K562 (cell line): Measurements from ENCODE around the gene IP6K3. TPM values are rescaled to one million over a fixed set of nuclear protein-coding genes. Genes with fewer than 3 reads are reported as not detected.

ENCODE experiments used
- ATAC-seq: fragments of 200-7000 bp; cut with Tn5 transposase; 3 replicates; pipeline ENCODE4 v1.9.1; 2020; ENCODE audit warnings: moderate library complexity
- BruUV-seq: library from RNA; stranded (reverse); fragments of 400-500 nt; replicated peaks from 2 replicates; lab custom pipeline; 2021; lab: Mats Ljungman, UMichigan
- CTCF ChIA-PET: fragments of 300-600 bp; formaldehyde crosslinking; extraction: SDS; loops from one replicate; lab custom pipeline; 2021; ENCODE audit warnings: low intra/inter-chr PET ratio; lab: Yijun Ruan, JAX
- POLR2A ChIA-PET: fragments of 300-600, 350-650 bp; sonication (Branson Sonifier 250); formaldehyde crosslinking; extraction: SDS; loops from one replicate; lab custom pipeline; 2021; ENCODE audit warnings: antibody characterized with exemption, inconsistent platforms; lab: Yijun Ruan, JAX
- DNase-seq, 4 experiments: peaks; one replicate each; pipeline versions ENCODE4 v3.0.0 to v3.0.0-alpha.2; 2011 to 2018; ENCODE audit warnings: low spot score in 3 of 4, mixed read lengths in 3 of 4; ENCODE audit errors: extremely low read depth in 1 of 4
- FAIRE-seq: peaks from 2 replicates; lab custom pipeline; 2011; peaks lifted over from hg19 to GRCh38; lab: Jason Lieb, UNC
- H2AFZ ChIP-seq: 2 replicates; pipeline ENCODE4 v1.6.0; 2011; ENCODE audit warnings: low read depth, low read length, control low read depth, inconsistent platforms
- H3K27ac ChIP-seq: fragments of 200-600 bp; 3 replicates; pipeline ENCODE4 v1.8.0; 2011; ENCODE audit warnings: low read depth, mild to moderate bottlenecking, control low read depth, inconsistent platforms, low read length, moderate library complexity, mixed read lengths; ENCODE audit errors: extremely low read depth
- H3K27me3 ChIP-seq, 2 experiments: fragments of 300-600 bp in 1 of 2; 2 replicates in 1 of 2; 3 replicates in 1 of 2; pipeline versions ENCODE4 v1.6.0 to v1.8.0; 2011; ENCODE audit warnings: inconsistent platforms in 2 of 2, low read length in 2 of 2, mild to moderate bottlenecking in 1 of 2, mixed read lengths in 1 of 2, moderate library complexity in 1 of 2; ENCODE audit not compliant: control insufficient read depth in 2 of 2, insufficient read depth in 2 of 2
- H3K36me3 ChIP-seq: fragments of 300-600 bp; 3 replicates; pipeline ENCODE4 v1.8.0; 2011; ENCODE audit warnings: mild to moderate bottlenecking, low read length, inconsistent platforms; ENCODE audit not compliant: control insufficient read depth, insufficient read depth
- H3K4me1 ChIP-seq, 2 experiments: fragments of 200-600 bp in 1 of 2; replicated peaks in 1 of 2; 2 replicates in 1 of 2; 3 replicates in 1 of 2; pipeline versions ENCODE4 v1.5.1 to v1.8.0; 2011; ENCODE audit warnings: inconsistent platforms in 2 of 2, low read length in 2 of 2, mild to moderate bottlenecking in 1 of 2, mixed read lengths in 1 of 2, moderate library complexity in 1 of 2; ENCODE audit not compliant: control insufficient read depth in 2 of 2, insufficient read depth in 2 of 2
- H3K4me2 ChIP-seq: 2 replicates; pipeline ENCODE4 v1.6.1; 2011; ENCODE audit warnings: low read length, control low read depth, inconsistent platforms, mixed read lengths; ENCODE audit not compliant: insufficient read depth
- H3K4me3 ChIP-seq: fragments of 200-600 bp; sonication (generic), shearing (Covaris generic); 2 replicates; pipeline ENCODE4 v1.5.1; 2016; ENCODE audit warnings: control low read depth, inconsistent platforms
- H3K79me2 ChIP-seq: fragments of 200-600 bp; 3 replicates; pipeline ENCODE4 v1.8.0; 2011; ENCODE audit warnings: low read length, inconsistent platforms; ENCODE audit not compliant: control insufficient read depth, insufficient read depth
- H3K9ac ChIP-seq, 2 experiments: 2 replicates each; pipeline versions ENCODE4 v1.6.0 to v1.6.1; 2011; ENCODE audit warnings: low read depth in 2 of 2, low read length in 2 of 2, control low read depth in 1 of 2, inconsistent platforms in 1 of 2, mild to moderate bottlenecking in 1 of 2, mixed read lengths in 1 of 2; ENCODE audit not compliant: insufficient read depth in 1 of 2
- H3K9me1 ChIP-seq: one replicate; pipeline ENCODE4 v1.6.0; 2011; ENCODE audit warnings: inconsistent platforms, mild to moderate bottlenecking, low read length, moderate library complexity; ENCODE audit not compliant: control insufficient read depth, insufficient read depth
- H3K9me3 ChIP-seq: replicated peaks from 2 replicates; pipeline ENCODE4 v1.5.1; 2011; ENCODE audit warnings: low read depth, low read length, inconsistent platforms; ENCODE audit not compliant: control insufficient read depth, insufficient read depth
- H4K20me1 ChIP-seq: replicated peaks from 2 replicates; pipeline ENCODE4 v1.6.1; 2011; ENCODE audit warnings: low read length, inconsistent platforms, mixed read lengths; ENCODE audit not compliant: control insufficient read depth, insufficient read depth
- CHD2 ChIP-seq: IDR thresholded peaks from 2 replicates; pipeline ENCODE4 v1.6.1; 2011; ENCODE audit warnings: low read depth, low read length
- EP300 ChIP-seq: IDR thresholded peaks from 2 replicates; pipeline ENCODE4 v1.6.1; 2012; ENCODE audit warnings: low read length, improper control_type of control experiment
- HDAC2 ChIP-seq: fragments of 450-650 bp; IDR thresholded peaks from 2 replicates; pipeline ENCODE4 v1.6.1; 2016; ENCODE audit warnings: mild to moderate bottlenecking
- HDAC3 ChIP-seq: fragments of 450-650 bp; IDR thresholded peaks from 2 replicates; pipeline ENCODE4 v1.6.1; 2018; ENCODE audit warnings: borderline replicate concordance, mild to moderate bottlenecking, moderate library complexity; ENCODE audit not compliant: partially characterized antibody
- HDGF ChIP-seq: fragments of 450-650 bp; IDR thresholded peaks from 2 replicates; pipeline ENCODE4 v1.6.1; 2016
- HNRNPL ChIP-seq: fragments of 200-400 bp; formaldehyde crosslinking; IDR thresholded peaks from 2 replicates; pipeline ENCODE4 v1.6.1; 2017; ENCODE audit warnings: low read depth, mild to moderate bottlenecking, low read length
- KDM4B ChIP-seq, 2 experiments: fragments of 450-650 bp in 1 of 2; sonication (generic) in 1 of 2; IDR thresholded peaks; 2 replicates each; pipeline ENCODE4 v1.6.1; 2016 to 2017; ENCODE audit warnings: borderline replicate concordance in 2 of 2, antibody characterized with exemption in 1 of 2, low read depth in 1 of 2, mild to moderate bottlenecking in 1 of 2
- MECOM ChIP-seq: fragments of 250-450 bp; sonication (Bioruptor Pico); IDR thresholded peaks from 2 replicates; pipeline ENCODE4 v1.8.0; 2022; ENCODE audit warnings: inconsistent platforms
- MYNN ChIP-seq, 2 experiments: sonication (generic); formaldehyde crosslinking in 1 of 2; IDR thresholded peaks; 2 replicates each; pipeline versions ENCODE4 v1.5.0 to v1.6.1; 2016 to 2020; ENCODE audit warnings: antibody characterized with exemption in 1 of 2, missing genetic modification reagents in 1 of 2
- SAP30 ChIP-seq: fragments of 200-600 bp; sonication (generic); IDR thresholded peaks from 2 replicates; pipeline ENCODE4 v1.6.1; 2012; ENCODE audit warnings: borderline replicate concordance, low read depth, mild to moderate bottlenecking, moderate library complexity, low read length, control low read depth, inconsistent platforms; ENCODE audit not compliant: insufficient read depth, poor library complexity, severe bottlenecking
- WGBS: fragments of 100-300 bp; shearing (Covaris generic); methylation state at CpG from one replicate; pipeline ENCODE4 v1.1.6; 2016; ENCODE audit warnings: low coverage, mixed read lengths; ENCODE audit not compliant: insufficient coverage; ENCODE audit errors: missing lambda C conversion rate; 5-methylcytosine and 5-hydroxymethylcytosine counted together
- in situ Hi-C: fragments of 300-500 bp; cut with MboI; formaldehyde crosslinking; loops from 4 replicates; pipeline ENCODE4 v1.15.0; 2018; ENCODE audit warnings: inconsistent platforms, mixed read lengths
- intact Hi-C: fragments of 100-400 bp; cut with micrococcal nuclease; formaldehyde crosslinking; loops from 2 replicates; pipeline ENCODE4 v1.14.2; 2022
- polyA plus RNA-seq, 8 experiments: library from polyadenylated mRNA; depleted of rRNA in 4 of 8; stranded (reverse) in 5 of 8; unstranded in 3 of 8; fragments of >200 nt; fragmentation: Nextera tagmentation in 2 of 8; fragmentation: Illumina TruSeq in 1 of 8; extraction: Ambion mirVana in 2 of 8; extraction: Trizol in 1 of 8; gene quantifications; 2 replicates each; pipeline versions ENCODE4 v1.2.1 to v1.2.3, GENCODE V29; 2011 to 2014; ENCODE audit warnings: inconsistent platforms in 1 of 8, missing spikeins in 1 of 8
- total RNA-seq, 7 experiments: library from RNA; depleted of rRNA in 6 of 7; stranded (reverse); fragments of >200 nt in 6 of 7; fragmentation: Illumina TruSeq in 2 of 7; extraction: Trizol in 2 of 7; gene quantifications; 2 replicates each; pipeline versions ENCODE4 v1.2.1 to v1.2.3, GENCODE V29; 2011 to 2021; ENCODE audit warnings: low replicate concordance in 1 of 7
- TF ChIP-seq, protein P1 (sequence below): sonication (generic); formaldehyde crosslinking; IDR thresholded peaks from 2 replicates; pipeline ENCODE4 v1.9.0; 2022; ENCODE audit warnings: mild to moderate bottlenecking, missing genetic modification reagents
- TF ChIP-seq, protein P2 (sequence below): fragments of 250-450 bp; sonication (Bioruptor Pico); IDR thresholded peaks from 2 replicates; pipeline ENCODE4 v1.5.1; 2021; ENCODE audit warnings: mild to moderate bottlenecking
- TF ChIP-seq, protein P3 (sequence below): sonication (generic); formaldehyde crosslinking; IDR thresholded peaks from 2 replicates; pipeline ENCODE4 v1.8.0; 2022; ENCODE audit warnings: mild to moderate bottlenecking, missing genetic modification reagents
- TF ChIP-seq, protein P4 (sequence below): fragments of 250-450 bp; sonication (Bioruptor Pico); IDR thresholded peaks from 2 replicates; pipeline ENCODE4 v1.4.0; 2020; ENCODE audit warnings: mild to moderate bottlenecking, moderate library complexity, borderline replicate concordance

Gene IP6K3
- total and polyA plus RNA-seq, 9 of the 15 experiments (the other 6 are each of a cell fraction or from before 2014, with no cell fraction given): not detected

DNA sequence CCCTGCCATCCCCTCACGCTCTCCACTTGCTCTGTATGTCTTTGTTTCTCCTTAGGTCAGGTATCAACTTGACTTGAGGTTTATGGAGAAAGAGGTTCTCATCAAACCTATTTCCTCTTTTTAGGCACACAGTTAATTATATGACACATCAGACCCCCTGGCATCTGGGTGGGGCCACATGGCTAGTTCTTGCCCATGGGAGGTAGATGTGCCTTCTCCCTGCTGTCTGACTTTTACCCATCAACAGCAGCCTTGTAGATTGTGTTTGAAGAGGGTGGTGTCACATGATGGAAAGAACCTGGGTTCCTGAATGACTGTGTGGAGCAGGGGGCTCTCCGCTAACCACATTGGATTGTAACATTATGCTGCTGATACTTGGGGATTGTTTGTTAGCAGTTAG lies 28.0 kb downstream of the IP6K3 start:
- BruUV-seq: no TSS peak
- Histone ChIP-seq H3K36me3 (no peaks in the 10 kb centered on the region), H4K20me1 (no peaks in the 10 kb centered on the region), H3K9me1 (no peaks in the 10 kb centered on the region), H3K4me2 (no peak overlapping the region), H3K27me3 (peaks cover 33 to 61% of the 10 kb centered on the region in 2 experiments), H3K4me3 (no peak overlapping the region), H3K4me1 (no peaks in the 10 kb centered on the region; a peak in 1 of 5 replicates), H3K9ac (no peak overlapping the region), H3K79me2 (no peaks in the 10 kb centered on the region), H3K9me3 (no peaks in the 10 kb centered on the region), H3K27ac (no peak overlapping the region), H2AFZ (no peak overlapping the region)
- no peak for ATAC-seq
- CTCF ChIA-PET: no interaction called here
- POLR2A ChIA-PET: no interaction called here
- FAIRE-seq: no peak
- no peak for DNase-seq
- 36% methylated on average over 2 of the region's 2 CpGs for WGBS
- in situ Hi-C loops: no loop called here
- intact Hi-C loops: no loop called here
- TF ChIP-seq HDGF (no peak), HDAC3 (no peak), KDM4B (IDR thresholded peaks at IDR 0.05; ENCODE audit: borderline replicate concordance in 2 of 2, low read depth in 1 of 2) (no peak), MECOM (CRISPR knock-in tag) (no peak), MYNN (IDR thresholded peaks at IDR 0.05) (no peak), MYNN (CRISPR knock-in tag; IDR thresholded peaks at IDR 0.05) (no peak), EP300 (no peak), CHD2 (no peak), SAP30 (no peak), HDAC2 (no peak), HNRNPL (no peak)
- TF ChIP-seq, protein P1, sequence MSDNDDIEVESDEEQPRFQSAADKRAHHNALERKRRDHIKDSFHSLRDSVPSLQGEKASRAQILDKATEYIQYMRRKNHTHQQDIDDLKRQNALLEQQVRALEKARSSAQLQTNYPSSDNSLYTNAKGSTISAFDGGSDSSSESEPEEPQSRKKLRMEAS (CRISPR knock-in tag): no peak
- TF ChIP-seq, protein P2, sequence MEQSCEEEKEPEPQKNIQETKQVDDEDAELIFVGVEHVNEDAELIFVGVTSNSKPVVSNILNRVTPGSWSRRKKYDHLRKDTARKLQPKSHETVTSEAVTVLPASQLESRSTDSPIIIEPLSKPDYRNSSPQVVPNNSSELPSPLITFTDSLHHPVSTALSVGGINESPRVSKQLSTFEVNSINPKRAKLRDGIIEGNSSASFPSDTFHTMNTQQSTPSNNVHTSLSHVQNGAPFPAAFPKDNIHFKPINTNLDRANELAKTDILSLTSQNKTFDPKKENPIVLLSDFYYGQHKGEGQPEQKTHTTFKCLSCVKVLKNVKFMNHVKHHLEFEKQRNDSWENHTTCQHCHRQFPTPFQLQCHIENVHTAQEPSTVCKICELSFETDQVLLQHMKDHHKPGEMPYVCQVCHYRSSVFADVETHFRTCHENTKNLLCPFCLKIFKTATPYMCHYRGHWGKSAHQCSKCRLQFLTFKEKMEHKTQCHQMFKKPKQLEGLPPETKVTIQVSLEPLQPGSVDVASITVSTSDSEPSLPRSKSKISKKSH (CRISPR knock-in tag): no peak
- TF ChIP-seq, protein P3, sequence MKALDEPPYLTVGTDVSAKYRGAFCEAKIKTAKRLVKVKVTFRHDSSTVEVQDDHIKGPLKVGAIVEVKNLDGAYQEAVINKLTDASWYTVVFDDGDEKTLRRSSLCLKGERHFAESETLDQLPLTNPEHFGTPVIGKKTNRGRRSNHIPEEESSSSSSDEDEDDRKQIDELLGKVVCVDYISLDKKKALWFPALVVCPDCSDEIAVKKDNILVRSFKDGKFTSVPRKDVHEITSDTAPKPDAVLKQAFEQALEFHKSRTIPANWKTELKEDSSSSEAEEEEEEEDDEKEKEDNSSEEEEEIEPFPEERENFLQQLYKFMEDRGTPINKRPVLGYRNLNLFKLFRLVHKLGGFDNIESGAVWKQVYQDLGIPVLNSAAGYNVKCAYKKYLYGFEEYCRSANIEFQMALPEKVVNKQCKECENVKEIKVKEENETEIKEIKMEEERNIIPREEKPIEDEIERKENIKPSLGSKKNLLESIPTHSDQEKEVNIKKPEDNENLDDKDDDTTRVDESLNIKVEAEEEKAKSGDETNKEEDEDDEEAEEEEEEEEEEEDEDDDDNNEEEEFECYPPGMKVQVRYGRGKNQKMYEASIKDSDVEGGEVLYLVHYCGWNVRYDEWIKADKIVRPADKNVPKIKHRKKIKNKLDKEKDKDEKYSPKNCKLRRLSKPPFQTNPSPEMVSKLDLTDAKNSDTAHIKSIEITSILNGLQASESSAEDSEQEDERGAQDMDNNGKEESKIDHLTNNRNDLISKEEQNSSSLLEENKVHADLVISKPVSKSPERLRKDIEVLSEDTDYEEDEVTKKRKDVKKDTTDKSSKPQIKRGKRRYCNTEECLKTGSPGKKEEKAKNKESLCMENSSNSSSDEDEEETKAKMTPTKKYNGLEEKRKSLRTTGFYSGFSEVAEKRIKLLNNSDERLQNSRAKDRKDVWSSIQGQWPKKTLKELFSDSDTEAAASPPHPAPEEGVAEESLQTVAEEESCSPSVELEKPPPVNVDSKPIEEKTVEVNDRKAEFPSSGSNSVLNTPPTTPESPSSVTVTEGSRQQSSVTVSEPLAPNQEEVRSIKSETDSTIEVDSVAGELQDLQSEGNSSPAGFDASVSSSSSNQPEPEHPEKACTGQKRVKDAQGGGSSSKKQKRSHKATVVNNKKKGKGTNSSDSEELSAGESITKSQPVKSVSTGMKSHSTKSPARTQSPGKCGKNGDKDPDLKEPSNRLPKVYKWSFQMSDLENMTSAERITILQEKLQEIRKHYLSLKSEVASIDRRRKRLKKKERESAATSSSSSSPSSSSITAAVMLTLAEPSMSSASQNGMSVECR (CRISPR knock-in tag): no peak
- TF ChIP-seq, protein P4, sequence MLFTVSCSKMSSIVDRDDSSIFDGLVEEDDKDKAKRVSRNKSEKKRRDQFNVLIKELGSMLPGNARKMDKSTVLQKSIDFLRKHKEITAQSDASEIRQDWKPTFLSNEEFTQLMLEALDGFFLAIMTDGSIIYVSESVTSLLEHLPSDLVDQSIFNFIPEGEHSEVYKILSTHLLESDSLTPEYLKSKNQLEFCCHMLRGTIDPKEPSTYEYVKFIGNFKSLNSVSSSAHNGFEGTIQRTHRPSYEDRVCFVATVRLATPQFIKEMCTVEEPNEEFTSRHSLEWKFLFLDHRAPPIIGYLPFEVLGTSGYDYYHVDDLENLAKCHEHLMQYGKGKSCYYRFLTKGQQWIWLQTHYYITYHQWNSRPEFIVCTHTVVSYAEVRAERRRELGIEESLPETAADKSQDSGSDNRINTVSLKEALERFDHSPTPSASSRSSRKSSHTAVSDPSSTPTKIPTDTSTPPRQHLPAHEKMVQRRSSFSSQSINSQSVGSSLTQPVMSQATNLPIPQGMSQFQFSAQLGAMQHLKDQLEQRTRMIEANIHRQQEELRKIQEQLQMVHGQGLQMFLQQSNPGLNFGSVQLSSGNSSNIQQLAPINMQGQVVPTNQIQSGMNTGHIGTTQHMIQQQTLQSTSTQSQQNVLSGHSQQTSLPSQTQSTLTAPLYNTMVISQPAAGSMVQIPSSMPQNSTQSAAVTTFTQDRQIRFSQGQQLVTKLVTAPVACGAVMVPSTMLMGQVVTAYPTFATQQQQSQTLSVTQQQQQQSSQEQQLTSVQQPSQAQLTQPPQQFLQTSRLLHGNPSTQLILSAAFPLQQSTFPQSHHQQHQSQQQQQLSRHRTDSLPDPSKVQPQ: no peak
